Measurements from ENCODE around the gene SWAP70. TPM values are rescaled to one million over a fixed set of nuclear protein-coding genes. Genes with fewer than 3 reads are reported as not detected.

SWAP70 gene
- polyA plus RNA-seq, 1 experiment = 24.6 TPM

GRCh38 chr11:9669954-9670353 is 6.1 kb downstream of the SWAP70 start:
- Histone ChIP-seq H3K27me3 (ENCODE audit: control insufficient read depth, insufficient read depth, low read length) (no peaks in the 10 kb centered on the region), H3K4me3 (ENCODE audit: low read depth, low read length) (no peak overlapping the region), H3K9me3 (ENCODE audit: control insufficient read depth, insufficient read depth, low read length) (peaks cover 3% of the 10 kb centered on the region; the same call in 1 of the 2 replicates), H3K27ac (ENCODE audit: low read depth, low read length) (no peak overlapping the region)
- ChIA-PET CTCF (no interaction called here), POLR2A (no interaction called here)
- TF ChIP-seq CTCF (IDR thresholded peaks at IDR 0.05; ENCODE audit: low read depth, low read length) = no peak
- no peak for DNase-seq (ENCODE audit: low read depth, low spot score)

GRCh38 chr11:9672288-9672916 is 8.5 kb downstream of the SWAP70 start:
- Histone ChIP-seq H3K27me3 (ENCODE audit: control insufficient read depth, insufficient read depth, low read length) (no peaks in the 10 kb centered on the region), H3K27ac (ENCODE audit: low read depth, low read length) (no peak overlapping the region), H3K4me3 (ENCODE audit: low read depth, low read length) (no peak overlapping the region), H3K9me3 (ENCODE audit: control insufficient read depth, insufficient read depth, low read length) (no peaks in the 10 kb centered on the region)
- POLR2A ChIA-PET = no interaction called here
- DNase-seq (ENCODE audit: low read depth, low spot score) = no peak
- no peak for TF ChIP-seq CTCF (IDR thresholded peaks at IDR 0.05; ENCODE audit: low read depth, low read length)
- CTCF ChIA-PET = interaction anchor here (1.4 kb wide), 1 partner anchor 58 kb away, joined by 3 read pairs; no protein-coding TSS in a partner anchor

- Histone ChIP-seq H3K27me3 (ENCODE audit: control insufficient read depth, insufficient read depth, low read length) (no peaks in the 10 kb centered on the region), H3K4me3 (ENCODE audit: low read depth, low read length) (no peak overlapping the region), H3K9me3 (ENCODE audit: control insufficient read depth, insufficient read depth, low read length) (no peaks in the 10 kb centered on the region), H3K27ac (ENCODE audit: low read depth, low read length) (no peak overlapping the region)
- ChIA-PET CTCF (interaction anchor here (1.4 kb wide), 1 partner anchor 59 kb away, joined by 3 read pairs; no protein-coding TSS in a partner anchor), POLR2A (no interaction called here)
- TF ChIP-seq CTCF (IDR thresholded peaks at IDR 0.05; ENCODE audit: low read depth, low read length) = no peak
- DNase-seq (ENCODE audit: low read depth, low spot score) = no peak
Measured at GRCh38 chr11:9672918-9673317, 9.0 kb downstream of the SWAP70 start.

GRCh38 chr11:9675691-9676090 is 11.8 kb downstream of the SWAP70 start:
- ChIA-PET CTCF (no interaction called here), POLR2A (no interaction called here)
- no peak for TF ChIP-seq CTCF (IDR thresholded peaks at IDR 0.05; ENCODE audit: low read depth, low read length)
- Histone ChIP-seq H3K4me3 (ENCODE audit: low read depth, low read length) (no peak overlapping the region), H3K27ac (ENCODE audit: low read depth, low read length) (no peak overlapping the region), H3K9me3 (ENCODE audit: control insufficient read depth, insufficient read depth, low read length) (no peaks in the 10 kb centered on the region), H3K27me3 (ENCODE audit: control insufficient read depth, insufficient read depth, low read length) (no peaks in the 10 kb centered on the region)
- DNase-seq (ENCODE audit: low read depth, low spot score) = no peak

- ChIA-PET CTCF (interaction anchor here (1.0 to 1.2 kb wide), 2 partner anchors 12 to 65 kb away, joined by 3 read pairs; no protein-coding TSS in a partner anchor), POLR2A (interaction anchor here (0.6 kb wide), 1 partner anchor 38 kb away, joined by 6 read pairs; no protein-coding TSS in a partner anchor)
- no peak overlapping the region for H3K4me3 ChIP-seq (ENCODE audit: low read depth, low read length)
- TF ChIP-seq CTCF (IDR thresholded peaks at IDR 0.05; ENCODE audit: low read depth, low read length) = no peak
- no peak overlapping the region for H3K27ac ChIP-seq (ENCODE audit: low read depth, low read length)
- H3K9me3 ChIP-seq (ENCODE audit: control insufficient read depth, insufficient read depth, low read length) = no peaks in the 10 kb centered on the region
- no peak for DNase-seq (ENCODE audit: low read depth, low spot score)
- no peaks in the 10 kb centered on the region for H3K27me3 ChIP-seq (ENCODE audit: control insufficient read depth, insufficient read depth, low read length)
Measured at GRCh38 chr11:9677951-9678350, 14.1 kb downstream of the SWAP70 start.

All from AG04450 (cell line).